IMR-90 (cell line): ENCODE data around the gene TSHZ3.

Source experiments
- ELK1 ChIP-seq: fragments of 150-350 bp; IDR thresholded peaks from 2 replicates; pipeline ENCODE4 v1.6.1; 2016; ENCODE audit warnings: low read depth, mild to moderate bottlenecking, low read length, moderate library complexity, borderline replicate concordance
- MAFK ChIP-seq: IDR thresholded peaks from 2 replicates; pipeline ENCODE4 v1.6.1; 2012; ENCODE audit warnings: low read depth, low read length, improper control_type of control experiment
- MAZ ChIP-seq: IDR thresholded peaks from 2 replicates; pipeline ENCODE4 v1.6.1; 2012; ENCODE audit warnings: low read depth, mild to moderate bottlenecking, low read length, improper control_type of control experiment, moderate library complexity, borderline replicate concordance
- MXI1 ChIP-seq: IDR thresholded peaks from 2 replicates; pipeline ENCODE4 v1.6.1; 2012; ENCODE audit warnings: low read depth, mild to moderate bottlenecking, low read length, moderate library complexity, borderline replicate concordance
- NFE2L2 ChIP-seq: fragments of 150-350 bp; IDR thresholded peaks from 2 replicates; pipeline ENCODE4 v1.6.1; 2016; ENCODE audit warnings: low read depth, mild to moderate bottlenecking, low read length
- POLR2A ChIP-seq: IDR thresholded peaks from 2 replicates; pipeline ENCODE4 v1.6.1; 2012; ENCODE audit warnings: mild to moderate bottlenecking, low read depth, low read length
- RCOR1 ChIP-seq: IDR thresholded peaks from 2 replicates; pipeline ENCODE4 v1.6.1; 2012; ENCODE audit warnings: mild to moderate bottlenecking, low read length, improper control_type of control experiment; ENCODE audit not compliant: insufficient replicate concordance
- TF ChIP-seq, protein P1 (sequence below): conservative IDR thresholded peaks from 2 replicates; pipeline ENCODE4 v1.5.1; 2012; ENCODE audit warnings: mild to moderate bottlenecking, low read depth, low read length, improper control_type of control experiment

- TF ChIP-seq MAZ, result no peak
- TF ChIP-seq, protein P1, sequence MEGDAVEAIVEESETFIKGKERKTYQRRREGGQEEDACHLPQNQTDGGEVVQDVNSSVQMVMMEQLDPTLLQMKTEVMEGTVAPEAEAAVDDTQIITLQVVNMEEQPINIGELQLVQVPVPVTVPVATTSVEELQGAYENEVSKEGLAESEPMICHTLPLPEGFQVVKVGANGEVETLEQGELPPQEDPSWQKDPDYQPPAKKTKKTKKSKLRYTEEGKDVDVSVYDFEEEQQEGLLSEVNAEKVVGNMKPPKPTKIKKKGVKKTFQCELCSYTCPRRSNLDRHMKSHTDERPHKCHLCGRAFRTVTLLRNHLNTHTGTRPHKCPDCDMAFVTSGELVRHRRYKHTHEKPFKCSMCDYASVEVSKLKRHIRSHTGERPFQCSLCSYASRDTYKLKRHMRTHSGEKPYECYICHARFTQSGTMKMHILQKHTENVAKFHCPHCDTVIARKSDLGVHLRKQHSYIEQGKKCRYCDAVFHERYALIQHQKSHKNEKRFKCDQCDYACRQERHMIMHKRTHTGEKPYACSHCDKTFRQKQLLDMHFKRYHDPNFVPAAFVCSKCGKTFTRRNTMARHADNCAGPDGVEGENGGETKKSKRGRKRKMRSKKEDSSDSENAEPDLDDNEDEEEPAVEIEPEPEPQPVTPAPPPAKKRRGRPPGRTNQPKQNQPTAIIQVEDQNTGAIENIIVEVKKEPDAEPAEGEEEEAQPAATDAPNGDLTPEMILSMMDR, result no peak
- no peak for TF ChIP-seq RCOR1
- TF ChIP-seq NFE2L2, result no peak
- TF ChIP-seq MXI1, result no peak
- no peak for TF ChIP-seq ELK1
- TF ChIP-seq POLR2A, result no peak
- no peak for TF ChIP-seq MAFK
These were observed 36.5 kb upstream of the TSHZ3 start for GRCh38 chr19:31385744-31386143.
